ENCODE results near the gene MTCL3.

The MTCL3 gene

DNA sequence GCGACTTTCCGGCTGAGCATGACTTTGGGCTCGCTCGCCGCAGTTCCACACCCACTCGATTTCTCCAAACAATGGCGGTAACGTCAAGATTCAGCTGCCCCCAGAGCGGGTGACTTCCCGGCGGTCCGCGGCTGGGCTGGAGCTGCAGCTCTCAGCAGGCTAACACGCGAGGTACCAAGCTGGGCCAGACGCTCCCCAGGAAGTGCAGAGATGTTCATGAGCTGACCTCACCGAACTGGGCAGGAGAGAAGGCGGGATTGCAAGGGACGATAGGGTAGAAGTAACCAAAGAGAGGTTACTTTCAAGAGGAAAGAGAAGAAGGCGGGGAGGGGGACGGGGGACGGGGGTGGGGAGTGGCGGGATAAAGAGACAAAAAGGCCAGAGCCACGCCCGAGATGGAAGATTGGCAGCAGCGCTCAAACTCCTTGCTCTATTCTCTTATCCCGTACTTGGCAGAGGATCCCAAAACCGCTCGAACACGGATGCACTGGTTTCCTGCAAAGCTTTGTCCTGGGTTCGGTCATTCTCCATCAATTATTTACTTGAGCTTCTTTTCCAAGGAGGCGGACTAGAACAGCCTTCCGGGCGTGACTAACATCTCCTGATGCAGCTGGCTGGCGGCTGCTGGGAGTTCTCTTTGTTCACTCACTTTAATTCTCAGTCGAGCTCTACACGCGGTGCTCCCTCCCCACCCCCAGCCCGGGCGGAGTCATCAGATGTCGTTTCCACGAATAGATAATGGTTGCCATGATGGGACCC, at the start of gene MTCL3:
Gene MTCL3 (minus strand): TSS at position 626 of the 759 bp plus-strand sequence.
- peak; percentile 50 for DNase-seq

DNA sequence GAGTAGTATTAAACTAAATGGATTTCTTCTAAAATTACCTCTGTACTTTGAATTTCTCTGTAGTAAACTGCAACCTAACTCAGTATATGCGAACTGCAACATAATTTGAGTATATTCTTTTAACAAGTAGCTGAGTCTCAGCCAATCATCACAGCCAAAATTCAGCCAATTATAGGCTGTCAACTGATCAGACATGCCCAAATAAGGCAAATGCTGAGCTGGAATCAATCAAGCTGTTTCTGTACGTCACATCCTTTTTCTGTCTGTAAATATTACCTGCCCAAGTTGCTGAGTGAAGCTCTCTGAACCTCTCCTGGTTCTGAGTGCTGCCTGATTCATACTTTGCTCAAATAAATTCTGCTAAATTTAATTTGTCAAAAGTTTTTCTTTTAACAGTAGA, 48.3 kb upstream of the MTCL3 start:
- DNase-seq = no peak

DNA sequence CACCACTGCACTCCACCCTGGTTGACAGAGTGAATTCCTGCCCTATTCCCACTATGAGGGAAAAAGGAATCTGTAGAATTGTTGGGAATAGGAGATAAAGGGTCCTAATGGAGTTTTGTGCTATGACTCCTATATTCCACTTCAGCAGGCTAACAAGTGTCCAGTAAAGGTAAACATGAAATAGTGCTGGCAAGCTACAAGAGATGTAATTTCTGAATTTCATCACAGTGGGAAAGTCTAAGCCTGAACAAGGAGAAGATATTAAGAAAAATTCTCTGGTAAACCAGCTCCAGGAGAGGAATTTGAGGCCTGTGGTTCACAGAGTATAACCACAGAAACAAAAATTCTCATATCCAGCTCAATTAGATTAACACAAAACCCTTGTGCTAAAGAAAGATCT, 47.5 kb upstream of the MTCL3 start:
- DNase-seq = no peak

DNA sequence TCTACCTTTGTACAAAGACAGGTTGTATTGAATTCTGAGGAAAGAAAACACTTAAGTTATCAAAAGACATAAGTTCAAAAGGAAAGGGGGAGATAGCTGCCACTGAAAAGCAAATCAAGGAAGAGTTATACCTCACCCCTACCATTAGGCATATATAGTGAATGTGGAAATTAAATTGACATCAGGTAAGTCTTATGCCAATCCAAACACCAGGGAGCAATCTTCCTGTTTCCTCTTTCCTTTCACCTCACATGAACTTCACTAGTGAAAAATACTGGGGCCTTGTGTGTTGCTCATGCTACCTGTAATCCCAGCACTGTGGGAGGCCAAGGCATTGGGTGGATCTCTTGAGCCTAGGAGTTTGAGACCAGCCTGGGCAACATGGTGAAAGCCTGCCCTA, 47.0 kb upstream of the MTCL3 start:
- DNase-seq = no peak

DNA sequence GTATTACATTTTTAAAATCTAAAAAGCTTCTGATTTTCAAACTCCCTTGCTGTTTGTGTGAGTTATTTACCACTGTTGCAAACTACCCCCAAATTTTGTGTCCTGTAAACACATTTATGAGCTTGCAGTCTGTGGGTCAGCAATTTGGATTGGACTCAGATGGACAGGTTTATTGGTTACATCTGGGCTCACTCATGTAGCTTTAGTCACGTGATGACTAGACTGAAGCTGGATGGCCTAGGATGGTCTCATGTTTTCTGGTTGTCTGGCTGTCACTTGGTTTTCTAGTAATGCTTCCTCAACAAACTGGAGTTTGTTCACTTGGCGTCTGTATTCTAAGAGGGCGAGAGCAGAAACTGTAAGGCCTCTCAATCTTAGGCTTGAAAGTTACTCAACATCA, 45.6 kb upstream of the MTCL3 start:
- no peak for DNase-seq

DNA sequence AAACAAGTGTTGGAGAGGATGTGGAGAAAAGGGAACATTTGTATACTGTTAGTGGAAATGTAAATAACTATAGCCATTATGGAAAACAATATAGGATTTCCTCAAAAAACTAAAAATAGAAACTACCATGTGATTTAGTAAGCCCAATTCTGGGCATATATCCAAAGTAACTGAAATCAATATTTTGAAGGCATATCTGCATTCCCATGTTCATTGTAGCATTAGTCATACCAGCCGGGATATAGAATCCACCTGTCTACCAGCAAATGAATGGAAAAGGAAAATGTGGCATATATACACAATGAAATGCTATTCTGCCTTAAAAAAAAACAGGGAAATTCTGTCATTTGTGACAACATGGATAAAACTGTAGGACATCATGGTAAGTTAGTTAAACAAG, 42.5 kb upstream of the MTCL3 start:
- no peak for DNase-seq

DNA sequence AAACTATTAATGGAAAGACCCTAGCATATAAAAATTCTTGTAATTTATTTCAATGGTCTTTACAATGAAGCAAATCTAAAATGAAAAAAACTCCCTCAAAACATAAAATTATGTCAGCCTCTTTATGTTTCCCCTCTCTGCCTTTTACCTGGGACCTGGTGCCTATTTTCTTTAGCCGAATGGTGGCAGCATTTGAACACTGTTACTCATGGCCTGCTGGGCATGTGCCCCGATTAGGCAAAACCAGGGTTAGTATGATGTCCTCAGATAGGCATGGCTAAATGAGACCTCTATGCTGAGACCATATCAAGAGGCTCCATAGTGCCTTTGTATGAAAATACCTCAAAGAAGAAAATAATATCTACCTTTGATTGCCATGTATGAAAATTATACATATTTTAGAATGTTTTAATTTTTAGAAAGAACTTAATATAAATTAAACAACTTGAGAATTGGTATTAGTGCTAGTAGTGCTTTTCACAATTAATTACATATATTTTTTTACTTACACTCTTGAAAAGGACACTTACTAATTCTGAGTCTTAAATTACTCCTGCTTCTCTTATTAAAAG, 35.4 kb upstream of the MTCL3 start:
- peak; percentile 6 for DNase-seq

DNA sequence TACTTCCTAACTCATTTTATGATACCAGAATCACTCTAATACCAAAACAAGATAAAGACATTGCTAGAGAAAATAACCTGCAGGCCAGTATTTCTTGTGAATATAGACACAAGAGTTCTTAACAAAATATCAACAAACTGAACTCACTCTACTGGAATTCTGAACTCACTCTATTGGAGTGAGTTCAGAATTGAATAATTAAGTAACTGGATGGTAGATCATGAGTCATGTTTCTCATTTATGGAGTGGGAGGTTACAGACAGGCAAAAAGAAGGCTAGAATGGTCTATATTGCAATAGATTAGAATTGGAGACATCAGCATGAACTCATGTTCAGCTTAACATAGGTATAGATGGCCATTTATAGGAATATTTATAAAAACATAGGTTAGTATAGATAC, 31.3 kb upstream of the MTCL3 start:
- DNase-seq = no peak

DNA sequence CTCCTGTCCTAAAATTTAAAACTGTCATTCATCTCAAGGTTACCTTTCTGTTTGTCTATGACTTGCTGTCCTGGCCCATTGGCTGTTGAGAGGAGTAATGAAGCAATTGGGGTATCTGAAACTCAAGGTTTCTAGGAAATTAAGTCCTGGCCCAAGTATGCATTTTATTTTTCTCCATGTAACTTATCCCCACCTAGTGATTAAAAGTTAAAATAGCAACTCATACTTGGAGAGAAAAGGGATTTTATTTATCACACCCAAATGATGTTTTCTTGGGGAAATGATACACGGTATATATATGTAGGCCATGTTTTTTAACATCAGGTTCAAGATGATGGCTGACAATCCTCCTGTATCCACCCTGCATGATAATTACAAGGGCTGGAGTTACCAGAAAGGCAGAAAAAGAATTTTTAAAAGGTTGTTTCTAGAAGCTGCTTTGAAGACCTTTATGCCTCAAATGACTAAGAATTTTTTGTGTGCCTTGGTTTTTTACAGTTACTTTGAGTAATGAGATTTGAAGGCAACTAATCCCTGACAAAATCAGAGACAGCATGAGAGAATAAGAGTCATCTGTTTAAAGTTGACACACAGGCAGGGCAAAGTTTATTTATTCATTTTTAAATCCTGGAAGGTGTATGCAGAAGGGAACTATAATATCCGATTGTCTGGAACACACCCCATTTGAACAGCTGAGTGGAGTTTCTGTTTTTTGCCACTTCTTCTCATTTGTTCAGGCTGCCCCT, 28.9 kb upstream of the MTCL3 start:
- no peak for DNase-seq

DNA sequence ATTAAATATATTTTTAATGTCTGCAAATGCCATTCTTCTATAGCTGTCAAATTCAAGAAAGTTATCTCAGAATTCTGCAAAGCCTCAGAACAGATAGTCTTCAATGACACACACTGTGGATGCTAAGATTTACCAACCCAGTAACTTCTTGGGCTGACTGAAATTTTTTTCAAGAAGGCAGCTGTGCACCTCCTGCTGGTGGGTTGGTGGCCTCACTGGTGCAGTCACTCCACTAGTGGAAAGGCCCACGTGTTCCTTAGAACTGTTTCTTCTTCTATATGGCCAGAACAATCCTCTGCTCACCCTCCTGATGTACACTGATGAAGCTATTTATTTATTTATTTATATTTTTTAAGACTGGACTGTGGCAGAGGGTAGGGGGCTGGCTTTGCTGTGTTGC, 28.1 kb upstream of the MTCL3 start:
- DNase-seq = no peak

DNA sequence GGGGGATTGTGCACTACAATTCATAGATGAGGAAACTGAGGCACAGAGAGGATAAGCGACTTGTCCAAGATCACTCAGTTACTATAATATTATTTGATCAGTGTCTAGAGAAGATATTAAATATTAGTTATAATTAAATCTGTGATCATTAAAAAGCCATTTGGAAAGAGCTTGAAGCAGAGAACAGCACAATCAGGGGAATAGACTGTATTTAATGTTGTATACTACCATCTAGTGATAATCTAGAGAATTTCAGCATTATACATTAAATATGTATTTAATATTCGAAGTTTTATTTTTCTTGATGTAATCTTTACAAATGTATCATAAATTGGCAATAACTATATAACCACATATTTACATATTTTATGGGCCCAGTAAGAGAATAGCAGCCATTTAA, 20.1 kb upstream of the MTCL3 start:
- peak; percentile 48 for DNase-seq

DNA sequence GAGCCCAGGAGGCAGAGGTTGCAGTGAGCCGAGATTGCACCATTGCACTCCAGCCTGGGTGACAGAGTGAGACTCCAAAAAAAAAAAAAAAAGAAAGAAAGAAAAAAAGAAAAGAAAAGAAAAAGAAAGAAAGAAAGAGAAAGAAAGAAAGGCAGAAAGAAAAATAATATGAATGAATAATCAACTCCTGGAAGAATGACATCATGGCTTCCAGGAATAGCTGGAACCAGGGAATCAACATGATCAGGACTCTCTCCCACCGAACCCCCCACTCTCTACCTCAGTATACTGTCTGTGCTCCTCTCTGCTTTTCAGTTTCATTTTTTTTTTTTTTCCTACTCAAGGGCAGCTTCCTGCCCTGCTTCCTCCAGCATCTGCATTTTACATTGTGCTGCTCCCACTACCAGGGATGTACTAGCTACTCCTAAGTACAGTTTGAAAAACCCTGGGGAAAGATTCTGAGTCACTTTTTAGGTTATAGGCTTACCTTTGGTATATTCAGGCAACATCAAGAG, 19.7 kb upstream of the MTCL3 start:
- no peak for DNase-seq

DNA sequence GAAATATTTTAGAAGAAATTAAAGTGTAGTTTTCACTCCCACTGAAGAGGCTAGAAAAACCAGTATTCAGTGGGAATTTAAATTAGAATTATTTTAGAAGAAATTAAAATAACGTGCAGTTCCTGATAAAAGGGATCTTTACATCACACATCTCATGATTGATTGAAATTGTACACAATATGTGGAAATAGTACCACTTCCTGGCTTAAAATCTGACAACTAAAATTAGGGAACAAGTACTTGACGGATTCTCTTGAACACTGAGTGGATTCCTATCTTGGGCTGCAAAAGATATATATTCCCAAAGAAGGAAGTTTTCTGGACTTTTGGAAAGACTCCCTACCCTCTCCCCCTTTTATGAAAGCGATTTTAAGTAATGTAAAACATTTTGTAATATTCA, 14.6 kb upstream of the MTCL3 start:
- no peak for DNase-seq

DNA sequence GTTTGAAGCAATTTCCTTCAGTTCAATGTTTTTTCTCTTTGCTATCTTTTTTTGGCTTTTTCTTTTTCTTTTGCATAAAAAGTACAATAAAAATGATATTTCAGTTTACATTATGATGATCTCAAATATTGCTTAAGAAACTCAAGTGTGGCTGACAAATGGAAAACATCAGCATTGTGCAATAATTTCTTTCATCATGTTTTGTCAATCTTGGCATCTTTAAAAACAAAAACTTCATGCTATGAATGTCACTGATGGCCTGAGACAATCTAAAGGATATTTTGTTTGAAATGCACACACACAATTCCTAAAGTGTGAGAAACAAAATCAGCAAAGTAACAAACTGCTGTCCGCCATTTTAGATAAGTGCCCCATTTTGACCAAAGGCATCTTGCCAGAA, 13.9 kb upstream of the MTCL3 start:
- DNase-seq = no peak

DNA sequence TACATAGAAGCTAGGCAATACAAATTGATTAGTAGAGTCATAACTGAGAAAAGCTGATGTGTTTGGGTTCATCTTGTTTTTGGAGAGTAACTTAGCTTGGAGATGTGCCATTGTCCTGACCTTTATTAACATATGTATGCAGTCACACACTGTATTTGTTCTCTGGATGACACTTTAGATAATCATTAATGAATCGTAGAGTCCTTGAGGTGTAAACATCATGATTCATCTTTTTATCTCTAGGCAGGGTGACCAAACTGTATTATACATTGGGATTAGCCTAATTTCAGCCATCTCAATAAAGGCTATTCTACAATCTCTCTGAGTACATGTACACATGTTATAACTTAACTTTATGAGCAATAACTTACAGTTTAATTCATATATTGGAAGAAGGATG, 3.6 kb upstream of the MTCL3 start:
- no peak for DNase-seq

DNA sequence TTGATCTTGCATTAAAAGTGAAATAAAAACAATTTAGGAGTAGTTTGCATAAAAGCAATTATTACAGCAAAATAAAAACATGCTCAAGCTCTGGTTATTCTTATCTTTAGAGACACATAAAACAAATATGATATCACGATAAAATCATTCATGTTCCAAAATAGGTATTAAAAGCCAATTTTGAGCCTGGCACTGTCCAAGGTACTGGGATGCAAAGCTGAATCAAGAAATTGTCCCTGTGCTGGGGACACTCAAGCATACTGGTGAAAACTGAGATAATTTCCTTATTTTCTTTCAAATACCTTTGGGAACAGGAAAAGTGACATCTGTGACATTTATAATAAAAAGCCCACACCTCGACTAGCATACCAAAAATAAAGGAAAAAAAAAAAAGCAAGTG, 931 bp upstream of the MTCL3 start:
- DNase-seq = peak; percentile 49

DNA sequence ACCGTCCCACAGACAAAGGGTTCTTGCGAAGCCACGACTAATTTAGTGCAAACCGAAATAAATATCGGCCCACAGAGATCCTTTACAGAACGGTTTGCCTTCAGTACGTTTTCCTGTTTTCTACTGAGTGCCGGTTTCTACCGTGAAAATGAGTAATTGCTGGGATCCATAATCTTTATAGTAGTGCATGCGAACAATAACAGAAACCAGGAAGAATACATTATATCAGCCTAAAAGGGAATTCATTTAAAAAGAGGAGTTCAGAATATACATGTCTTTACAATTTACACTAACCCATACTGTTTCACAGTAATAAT, 292 bp upstream of the MTCL3 start:
- no peak for DNase-seq

DNA sequence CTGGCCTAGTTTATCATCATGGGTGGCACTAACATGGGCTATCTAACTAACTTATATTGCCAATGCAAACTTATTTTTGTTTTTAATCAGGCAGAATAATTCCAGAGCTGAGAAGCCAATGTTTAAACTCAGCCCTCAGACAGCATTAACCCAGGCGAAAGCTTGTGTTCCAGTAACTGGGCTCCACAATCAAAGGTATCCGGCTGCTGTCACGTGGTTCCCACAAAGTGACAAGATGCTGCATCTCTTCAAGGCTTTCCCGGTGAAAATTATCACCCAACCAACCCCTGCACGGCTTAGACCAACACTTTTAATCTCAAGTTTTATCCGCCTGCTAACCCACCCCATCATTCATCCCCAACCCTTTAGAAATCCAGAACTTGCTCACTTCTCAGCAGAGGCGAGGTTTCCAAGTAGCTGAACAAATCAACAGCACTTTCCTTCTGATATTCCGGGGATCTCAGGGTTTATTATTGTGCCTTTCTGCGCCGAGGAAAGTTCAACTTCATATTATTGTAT, 885 bp downstream of the MTCL3 start:
- no peak for DNase-seq

DNA sequence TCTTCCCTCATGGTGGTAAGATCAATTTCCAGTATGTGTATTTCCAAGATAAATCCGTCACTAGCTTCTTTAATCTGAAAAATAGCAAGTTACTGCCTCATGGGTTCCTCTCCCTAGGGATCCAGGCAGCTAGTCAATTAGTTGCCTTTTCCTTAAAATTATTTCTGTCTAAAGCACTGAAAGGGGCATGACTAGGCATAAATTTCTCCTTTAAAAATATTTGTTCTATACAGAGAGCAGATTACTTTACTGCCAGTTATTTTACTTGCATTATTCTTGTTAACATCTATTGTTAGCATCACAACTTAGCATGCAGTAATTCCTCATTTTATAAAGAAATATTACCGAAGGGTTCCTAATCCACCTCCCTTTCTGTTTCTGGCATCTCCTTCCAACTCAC, 1.4 kb downstream of the MTCL3 start:
- no peak for DNase-seq

DNA sequence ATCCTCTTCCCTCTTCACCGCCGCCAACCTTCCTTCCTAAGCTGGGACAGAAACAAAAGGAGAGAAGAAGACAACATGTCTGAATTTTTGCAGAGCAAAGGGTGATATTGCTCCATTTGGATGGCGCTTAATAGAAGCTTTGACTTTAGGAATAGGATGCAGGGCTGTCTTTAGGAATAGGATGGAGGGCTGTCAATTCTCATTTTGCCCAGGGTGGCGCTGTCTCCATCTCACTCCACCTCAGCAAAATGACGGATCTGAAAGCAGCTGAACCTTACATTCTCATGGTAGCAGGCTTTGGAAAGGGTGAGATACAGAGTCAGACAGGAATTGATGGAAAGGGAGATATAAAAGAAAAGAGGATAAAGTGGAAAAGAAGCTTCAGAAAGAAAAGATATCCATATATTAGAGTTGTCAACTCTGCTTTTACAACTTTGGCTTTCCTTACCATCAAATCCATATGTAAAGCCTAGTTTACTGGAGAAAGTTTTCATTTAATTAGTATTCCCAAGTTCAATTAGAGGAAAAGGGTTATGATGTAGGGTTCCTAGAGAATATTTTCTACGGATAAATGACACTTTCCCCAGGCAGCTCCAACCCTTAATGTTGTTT, 2.4 kb downstream of the MTCL3 start:
- DNase-seq = peak; percentile 64

DNA sequence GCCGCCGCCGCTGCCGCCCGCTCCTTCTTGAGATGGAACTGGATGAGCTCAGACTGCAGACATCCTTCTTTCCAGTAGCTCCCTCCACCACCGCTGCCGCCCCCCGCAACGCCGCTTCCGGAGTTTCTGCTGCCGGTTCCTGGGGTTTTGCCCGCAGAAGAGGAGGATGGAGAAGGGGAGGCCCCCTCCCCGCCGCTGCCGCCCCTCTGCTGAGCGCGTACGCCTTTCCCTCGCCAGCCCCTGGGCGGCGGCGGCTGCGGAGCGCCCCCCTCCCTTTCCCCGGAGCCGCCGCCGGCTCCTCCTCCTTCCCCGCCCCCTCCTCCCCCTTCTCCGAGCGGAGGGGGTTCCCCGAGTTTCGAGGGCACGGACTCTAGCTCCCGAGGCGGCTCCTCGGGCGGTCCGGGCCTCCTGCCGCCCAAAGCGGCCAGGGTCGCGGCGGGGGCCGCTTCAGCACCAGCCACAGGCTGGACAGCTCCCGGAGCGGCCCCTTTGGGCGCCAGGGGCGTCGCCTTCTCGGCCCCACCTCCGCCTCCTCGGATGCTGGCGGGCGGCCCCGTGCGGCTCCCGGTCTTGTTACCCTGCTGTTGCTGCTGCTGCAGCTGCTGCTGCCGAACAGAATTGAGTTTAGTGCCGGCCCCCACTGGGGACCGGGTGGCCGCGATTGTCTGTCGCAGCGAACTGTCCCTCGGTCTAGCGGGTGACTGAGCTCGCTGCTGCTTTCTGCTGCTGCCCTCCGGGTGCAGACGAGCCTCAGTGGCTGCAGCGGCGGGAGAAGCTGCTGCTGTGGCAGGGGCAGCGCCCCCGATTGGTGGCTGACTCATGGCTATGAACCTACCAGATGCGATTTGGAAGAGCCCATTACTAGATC, 3.1 kb downstream of the MTCL3 start:
- DNase-seq = peak; percentile 93

DNA sequence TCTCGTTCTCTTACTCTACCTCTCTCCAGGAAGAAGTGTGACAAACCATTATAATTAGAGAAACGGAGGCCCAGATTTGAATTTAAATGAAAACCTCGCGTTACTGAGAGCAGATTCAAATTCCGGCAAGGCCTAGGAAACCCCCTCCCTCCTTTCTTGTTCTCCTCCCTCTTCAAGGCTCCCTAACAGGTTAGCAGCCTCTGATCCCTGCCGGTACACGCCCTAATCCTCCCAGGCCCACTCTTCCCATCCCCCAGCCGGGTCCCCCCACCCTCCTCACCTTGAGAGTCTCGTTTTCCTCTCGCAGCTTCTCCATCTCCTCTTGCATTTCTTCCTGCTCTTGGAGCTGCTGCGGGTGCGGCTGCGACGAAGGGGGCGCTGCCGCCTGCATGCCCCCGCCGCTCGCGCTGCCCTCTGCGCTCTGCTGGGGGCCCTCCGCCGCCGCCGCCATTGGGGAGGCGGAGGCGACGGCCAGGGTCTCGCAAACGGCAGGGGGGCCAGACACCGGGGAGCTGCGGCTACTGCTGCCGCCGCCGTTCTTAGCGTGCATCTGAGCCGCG, 3.8 kb downstream of the MTCL3 start:
- DNase-seq = peak; percentile 44

Data from tongue (tissue), 1 donor.